A673 (cell line): ENCODE measurements around the gene RGS8.

Experiments
- EZH2 ChIP-seq: fragments of 200-600 bp; sonication (generic); IDR thresholded peaks from 2 replicates; pipeline ENCODE4 v1.6.1; 2017; ENCODE audit warnings: borderline replicate concordance, low read depth, mild to moderate bottlenecking, mixed read lengths, antibody characterized with exemption, low read length; ENCODE audit not compliant: poor library complexity, severe bottlenecking
- TF ChIP-seq, protein P1 (sequence below): fragments of 300-800, 200-600 bp; sonication (generic); conservative IDR thresholded peaks from 2 replicates; pipeline ENCODE4 v1.5.1; 2017; ENCODE audit warnings: low read depth, mild to moderate bottlenecking, antibody characterized with exemption, low read length, moderate library complexity, mixed read lengths

GRCh38 chr1:182715531-182715930 is 31.1 kb upstream of the RGS8 start:
- TF ChIP-seq, protein P1, sequence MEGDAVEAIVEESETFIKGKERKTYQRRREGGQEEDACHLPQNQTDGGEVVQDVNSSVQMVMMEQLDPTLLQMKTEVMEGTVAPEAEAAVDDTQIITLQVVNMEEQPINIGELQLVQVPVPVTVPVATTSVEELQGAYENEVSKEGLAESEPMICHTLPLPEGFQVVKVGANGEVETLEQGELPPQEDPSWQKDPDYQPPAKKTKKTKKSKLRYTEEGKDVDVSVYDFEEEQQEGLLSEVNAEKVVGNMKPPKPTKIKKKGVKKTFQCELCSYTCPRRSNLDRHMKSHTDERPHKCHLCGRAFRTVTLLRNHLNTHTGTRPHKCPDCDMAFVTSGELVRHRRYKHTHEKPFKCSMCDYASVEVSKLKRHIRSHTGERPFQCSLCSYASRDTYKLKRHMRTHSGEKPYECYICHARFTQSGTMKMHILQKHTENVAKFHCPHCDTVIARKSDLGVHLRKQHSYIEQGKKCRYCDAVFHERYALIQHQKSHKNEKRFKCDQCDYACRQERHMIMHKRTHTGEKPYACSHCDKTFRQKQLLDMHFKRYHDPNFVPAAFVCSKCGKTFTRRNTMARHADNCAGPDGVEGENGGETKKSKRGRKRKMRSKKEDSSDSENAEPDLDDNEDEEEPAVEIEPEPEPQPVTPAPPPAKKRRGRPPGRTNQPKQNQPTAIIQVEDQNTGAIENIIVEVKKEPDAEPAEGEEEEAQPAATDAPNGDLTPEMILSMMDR = no peak
- no peak for TF ChIP-seq EZH2
